ENCODE measurements around the gene CDKN1C. TPM values are rescaled to one million over a fixed set of nuclear protein-coding genes. Genes with fewer than 3 reads are reported as not detected.

The CDKN1C gene
- total RNA-seq, 2 donors from 2014 or later, result 0.58 to 34.8 TPM

- H3K27me3 Mint-ChIP-seq, result no peaks in the 10 kb centered on the region
- ATAC-seq (replicated peaks), result no peak
- peaks cover 5% of the 10 kb centered on the region for H3K4me1 Mint-ChIP-seq
- H3K9me3 Mint-ChIP-seq, result no peaks in the 10 kb centered on the region
- no peak overlapping the region for H3K4me3 Mint-ChIP-seq
- H3K36me3 Mint-ChIP-seq (ENCODE audit: low read depth), result no peaks in the 10 kb centered on the region
- peak overlapping the region; percentile 14 for H3K27ac Mint-ChIP-seq
Observed at GRCh38 chr11:2835296-2835695, 50.3 kb downstream of the CDKN1C start.

GRCh38 chr11:2834503-2835273 lies 50.9 kb downstream of the CDKN1C start:
- no peak for ATAC-seq (replicated peaks)
- H3K27ac Mint-ChIP-seq, result no peak overlapping the region
- peaks cover 5% of the 10 kb centered on the region for H3K4me1 Mint-ChIP-seq
- no peak overlapping the region for H3K4me3 Mint-ChIP-seq
- no peaks in the 10 kb centered on the region for H3K9me3 Mint-ChIP-seq
- H3K27me3 Mint-ChIP-seq, result no peaks in the 10 kb centered on the region
- H3K36me3 Mint-ChIP-seq (ENCODE audit: low read depth), result no peaks in the 10 kb centered on the region

- H3K9me3 Mint-ChIP-seq, result peaks cover under 1% of the 10 kb centered on the region
- no peak overlapping the region for H3K27ac Mint-ChIP-seq
- no peaks in the 10 kb centered on the region for H3K36me3 Mint-ChIP-seq (ENCODE audit: low read depth)
- no peaks in the 10 kb centered on the region for H3K27me3 Mint-ChIP-seq
- peaks cover 5% of the 10 kb centered on the region for H3K4me1 Mint-ChIP-seq
- H3K4me3 Mint-ChIP-seq, result no peak overlapping the region
- ATAC-seq (replicated peaks), result no peak
Observed at GRCh38 chr11:2833716-2834502, 51.7 kb downstream of the CDKN1C start.

Other genes starting within 250 kb of the CDKN1C start
- gene KCNQ1OT1, start 185.8 kb downstream of the CDKN1C start, total RNA-seq, result under 1 TPM; 0.24 to 0.64 TPM
- gene PHLDA2, start 43.6 kb upstream of the CDKN1C start, total RNA-seq, result 1 to 10 TPM; 5.6 to 9.1 TPM
- 100 to 1,000 TPM; 301 to 344 TPM for gene NAP1L4, start 106.6 kb upstream of the CDKN1C start, total RNA-seq
- gene CARS1, start 171.6 kb upstream of the CDKN1C start, total RNA-seq, result 10 to 100 TPM; 81.4 to 84.9 TPM

Measured in activated T-helper 17 cell treated with anti-CD3 and anti-CD28 coated beads, Interleukin-2, amount 50 U/mL, for 72 hours (primary cell).